HCEC 1CT (cell line): ENCODE data around the gene SULT4A1.

Experiments used
- DNase-seq: peaks from one replicate; pipeline ENCODE4 v3.0.0-alpha.2; 2017

The SULT4A1 gene

GRCh38 chr22:43859621-43860020, 2.7 kb downstream of the SULT4A1 start:
- DNase-seq = no peak

- DNase-seq = no peak
Observed at GRCh38 chr22:43859176-43859575, 3.1 kb downstream of the SULT4A1 start.

- DNase-seq = no peak
Observed at GRCh38 chr22:43858156-43858895, 4.0 kb downstream of the SULT4A1 start.

- DNase-seq = no peak
Observed at GRCh38 chr22:43857367-43857766, 4.9 kb downstream of the SULT4A1 start.

GRCh38 chr22:43855431-43855830, 6.9 kb downstream of the SULT4A1 start:
- no peak for DNase-seq

GRCh38 chr22:43854786-43855271, 7.5 kb downstream of the SULT4A1 start:
- DNase-seq = no peak

GRCh38 chr22:43854121-43854785, 8.1 kb downstream of the SULT4A1 start:
- no peak for DNase-seq

GRCh38 chr22:43853328-43853931, 8.9 kb downstream of the SULT4A1 start:
- no peak for DNase-seq

GRCh38 chr22:43852573-43853327, 9.6 kb downstream of the SULT4A1 start:
- DNase-seq = no peak

- DNase-seq = no peak
Observed at GRCh38 chr22:43851979-43852307, 10.4 kb downstream of the SULT4A1 start.

GRCh38 chr22:43851058-43851978, 11.0 kb downstream of the SULT4A1 start:
- no peak for DNase-seq

- no peak for DNase-seq
Observed at GRCh38 chr22:43850529-43850928, 11.8 kb downstream of the SULT4A1 start.

GRCh38 chr22:43849731-43850130, 12.6 kb downstream of the SULT4A1 start:
- no peak for DNase-seq

GRCh38 chr22:43848366-43849171, 13.7 kb downstream of the SULT4A1 start:
- DNase-seq = no peak

GRCh38 chr22:43847376-43848289, 14.7 kb downstream of the SULT4A1 start:
- no peak for DNase-seq

- no peak for DNase-seq
Observed at GRCh38 chr22:43846966-43847365, 15.3 kb downstream of the SULT4A1 start.

GRCh38 chr22:43845981-43846380, 16.3 kb downstream of the SULT4A1 start:
- no peak for DNase-seq

GRCh38 chr22:43844560-43845545, 17.5 kb downstream of the SULT4A1 start:
- DNase-seq = no peak
